T-helper 1 cell treated with Interleukin-12 subunit alpha and Interleukin-12 subunit beta and Interleukin-4 antibody, amounts not matched to agents 30 μg/mL and 1 μg/mL, for 36 hours (primary cell): Measurements from ENCODE around the gene COL3A1.

Source experiments
- H3K27ac Mint-ChIP-seq: one replicate; pipeline ENCODE4 v1.8.0; 2021; ENCODE audit warnings: mild to moderate bottlenecking, mixed read lengths
- H3K27me3 Mint-ChIP-seq: one replicate; pipeline ENCODE4 v1.8.0; 2021; ENCODE audit warnings: low read depth, mixed read lengths
- H3K36me3 Mint-ChIP-seq: one replicate; pipeline ENCODE4 v1.8.0; 2021; ENCODE audit warnings: low read depth, mixed read lengths
- H3K4me1 Mint-ChIP-seq: one replicate; pipeline ENCODE4 v1.8.0; 2021; ENCODE audit warnings: low read depth, mixed read lengths
- H3K4me3 Mint-ChIP-seq: one replicate; pipeline ENCODE4 v1.8.0; 2021; ENCODE audit warnings: mild to moderate bottlenecking, moderate library complexity, mixed read lengths
- H3K9me3 Mint-ChIP-seq: one replicate; pipeline ENCODE4 v1.8.0; 2021; ENCODE audit warnings: mixed read lengths

COL3A1 gene

GRCh38 chr2:188974164-188974563 lies at the start of gene COL3A1:
TSS of gene COL3A1 (plus strand) at chr2:188974373. CDS start at chr2:188974490, 117 bp downstream.
- no peaks in the 10 kb centered on the region for H3K9me3 Mint-ChIP-seq
- H3K27me3 Mint-ChIP-seq = no peaks in the 10 kb centered on the region
- no peak within 1 kb of the TSS for H3K4me3 Mint-ChIP-seq
- H3K27ac Mint-ChIP-seq = no peak within 1 kb of the TSS
- no peaks in the 10 kb centered on the region for H3K36me3 Mint-ChIP-seq
- peaks cover 3% of the 10 kb centered on the region for H3K4me1 Mint-ChIP-seq

GRCh38 chr2:188928643-188929042 lies 45.5 kb upstream of the COL3A1 start:
- Mint-ChIP-seq H3K9me3 (peaks cover 32% of the 10 kb centered on the region), H3K27me3 (no peaks in the 10 kb centered on the region), H3K27ac (no peak overlapping the region), H3K36me3 (no peaks in the 10 kb centered on the region), H3K4me1 (no peaks in the 10 kb centered on the region), H3K4me3 (no peak overlapping the region)

GRCh38 chr2:188931361-188931760 lies 42.8 kb upstream of the COL3A1 start:
- Mint-ChIP-seq H3K4me3 (no peak overlapping the region), H3K27me3 (no peaks in the 10 kb centered on the region), H3K27ac (no peak overlapping the region), H3K4me1 (no peaks in the 10 kb centered on the region), H3K9me3 (peaks cover 32% of the 10 kb centered on the region), H3K36me3 (no peaks in the 10 kb centered on the region)

GRCh38 chr2:188937228-188938220 lies 36.6 kb upstream of the COL3A1 start:
- H3K27ac Mint-ChIP-seq = no peak overlapping the region
- no peaks in the 10 kb centered on the region for H3K9me3 Mint-ChIP-seq
- H3K4me1 Mint-ChIP-seq = no peaks in the 10 kb centered on the region

GRCh38 chr2:188940171-188940570 lies 34.0 kb upstream of the COL3A1 start:
- no peaks in the 10 kb centered on the region for H3K27me3 Mint-ChIP-seq
- H3K4me3 Mint-ChIP-seq = no peak overlapping the region
- H3K27ac Mint-ChIP-seq = no peak overlapping the region
- no peaks in the 10 kb centered on the region for H3K9me3 Mint-ChIP-seq
- no peaks in the 10 kb centered on the region for H3K4me1 Mint-ChIP-seq
- no peaks in the 10 kb centered on the region for H3K36me3 Mint-ChIP-seq

More at GRCh38 chr2:188937228-188938220, 36.6 kb upstream of the COL3A1 start:
- no peak overlapping the region for H3K4me3 Mint-ChIP-seq
- no peaks in the 10 kb centered on the region for H3K27me3 Mint-ChIP-seq
- no peaks in the 10 kb centered on the region for H3K36me3 Mint-ChIP-seq

- Mint-ChIP-seq H3K4me1 (no peaks in the 10 kb centered on the region), H3K9me3 (no peaks in the 10 kb centered on the region), H3K36me3 (no peaks in the 10 kb centered on the region), H3K27ac (no peak overlapping the region), H3K27me3 (no peaks in the 10 kb centered on the region), H3K4me3 (no peak overlapping the region)
Measured at GRCh38 chr2:188944442-188944841, 29.7 kb upstream of the COL3A1 start.

GRCh38 chr2:188949046-188949818 lies 24.9 kb upstream of the COL3A1 start:
- Mint-ChIP-seq H3K4me3 (no peak overlapping the region), H3K9me3 (no peaks in the 10 kb centered on the region), H3K27ac (no peak overlapping the region), H3K36me3 (no peaks in the 10 kb centered on the region), H3K27me3 (no peaks in the 10 kb centered on the region), H3K4me1 (no peaks in the 10 kb centered on the region)

GRCh38 chr2:188952901-188953300 lies 21.3 kb upstream of the COL3A1 start:
- no peaks in the 10 kb centered on the region for H3K9me3 Mint-ChIP-seq
- H3K36me3 Mint-ChIP-seq = no peaks in the 10 kb centered on the region
- no peak overlapping the region for H3K4me3 Mint-ChIP-seq
- H3K27ac Mint-ChIP-seq = no peak overlapping the region
- no peaks in the 10 kb centered on the region for H3K4me1 Mint-ChIP-seq
- no peaks in the 10 kb centered on the region for H3K27me3 Mint-ChIP-seq

- no peaks in the 10 kb centered on the region for H3K4me1 Mint-ChIP-seq
- H3K9me3 Mint-ChIP-seq = peaks cover 5% of the 10 kb centered on the region
- no peaks in the 10 kb centered on the region for H3K36me3 Mint-ChIP-seq
- H3K27me3 Mint-ChIP-seq = no peaks in the 10 kb centered on the region
- H3K4me3 Mint-ChIP-seq = no peak overlapping the region
- H3K27ac Mint-ChIP-seq = no peak overlapping the region
Measured at GRCh38 chr2:188956290-188956689, 17.9 kb upstream of the COL3A1 start.

GRCh38 chr2:188956961-188957360 lies 17.2 kb upstream of the COL3A1 start:
- no peak overlapping the region for H3K27ac Mint-ChIP-seq
- H3K4me3 Mint-ChIP-seq = no peak overlapping the region
- peaks cover 5% of the 10 kb centered on the region for H3K9me3 Mint-ChIP-seq
- H3K4me1 Mint-ChIP-seq = no peaks in the 10 kb centered on the region
- H3K36me3 Mint-ChIP-seq = no peaks in the 10 kb centered on the region
- no peaks in the 10 kb centered on the region for H3K27me3 Mint-ChIP-seq

GRCh38 chr2:188957646-188958045 lies 16.5 kb upstream of the COL3A1 start:
- no peak overlapping the region for H3K4me3 Mint-ChIP-seq
- H3K36me3 Mint-ChIP-seq = no peaks in the 10 kb centered on the region
- H3K9me3 Mint-ChIP-seq = peaks cover 5% of the 10 kb centered on the region
- H3K27me3 Mint-ChIP-seq = no peaks in the 10 kb centered on the region
- H3K27ac Mint-ChIP-seq = no peak overlapping the region
- H3K4me1 Mint-ChIP-seq = no peaks in the 10 kb centered on the region

GRCh38 chr2:188963741-188964140 lies 10.4 kb upstream of the COL3A1 start:
- Mint-ChIP-seq H3K4me3 (no peak overlapping the region), H3K36me3 (no peaks in the 10 kb centered on the region), H3K27ac (no peak overlapping the region), H3K27me3 (no peaks in the 10 kb centered on the region), H3K9me3 (peaks cover 5% of the 10 kb centered on the region), H3K4me1 (no peaks in the 10 kb centered on the region)

- Mint-ChIP-seq H3K4me3 (no peak overlapping the region), H3K27ac (no peak overlapping the region), H3K27me3 (no peaks in the 10 kb centered on the region), H3K4me1 (no peaks in the 10 kb centered on the region), H3K36me3 (no peaks in the 10 kb centered on the region), H3K9me3 (no peaks in the 10 kb centered on the region)
Measured at GRCh38 chr2:188964976-188965546, 9.1 kb upstream of the COL3A1 start.

- H3K4me1 Mint-ChIP-seq = no peaks in the 10 kb centered on the region
- no peaks in the 10 kb centered on the region for H3K27me3 Mint-ChIP-seq
- no peak overlapping the region for H3K27ac Mint-ChIP-seq
- H3K9me3 Mint-ChIP-seq = no peaks in the 10 kb centered on the region
- H3K4me3 Mint-ChIP-seq = no peak overlapping the region
- H3K36me3 Mint-ChIP-seq = no peaks in the 10 kb centered on the region
Measured at GRCh38 chr2:188965563-188965962, 8.6 kb upstream of the COL3A1 start.
